HG03378 (cell line): ENCODE data around the gene LRR1.
"Not testable (repeated sequence)": the region's sequence is repeated elsewhere in the genome, so short reads cannot be mapped to it uniquely, and the experiment has no call there.

ENCODE experiments used
- ATAC-seq: cut with Tn5 transposase; IDR thresholded peaks from one replicate; pipeline ENCODE4 v1.9.1; 2021; ENCODE audit warnings: mild to moderate bottlenecking, moderate library complexity; ENCODE audit not compliant: unreplicated experiment

Gene LRR1, protein sequence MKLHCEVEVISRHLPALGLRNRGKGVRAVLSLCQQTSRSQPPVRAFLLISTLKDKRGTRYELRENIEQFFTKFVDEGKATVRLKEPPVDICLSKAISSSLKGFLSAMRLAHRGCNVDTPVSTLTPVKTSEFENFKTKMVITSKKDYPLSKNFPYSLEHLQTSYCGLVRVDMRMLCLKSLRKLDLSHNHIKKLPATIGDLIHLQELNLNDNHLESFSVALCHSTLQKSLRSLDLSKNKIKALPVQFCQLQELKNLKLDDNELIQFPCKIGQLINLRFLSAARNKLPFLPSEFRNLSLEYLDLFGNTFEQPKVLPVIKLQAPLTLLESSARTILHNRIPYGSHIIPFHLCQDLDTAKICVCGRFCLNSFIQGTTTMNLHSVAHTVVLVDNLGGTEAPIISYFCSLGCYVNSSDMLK

DNA sequence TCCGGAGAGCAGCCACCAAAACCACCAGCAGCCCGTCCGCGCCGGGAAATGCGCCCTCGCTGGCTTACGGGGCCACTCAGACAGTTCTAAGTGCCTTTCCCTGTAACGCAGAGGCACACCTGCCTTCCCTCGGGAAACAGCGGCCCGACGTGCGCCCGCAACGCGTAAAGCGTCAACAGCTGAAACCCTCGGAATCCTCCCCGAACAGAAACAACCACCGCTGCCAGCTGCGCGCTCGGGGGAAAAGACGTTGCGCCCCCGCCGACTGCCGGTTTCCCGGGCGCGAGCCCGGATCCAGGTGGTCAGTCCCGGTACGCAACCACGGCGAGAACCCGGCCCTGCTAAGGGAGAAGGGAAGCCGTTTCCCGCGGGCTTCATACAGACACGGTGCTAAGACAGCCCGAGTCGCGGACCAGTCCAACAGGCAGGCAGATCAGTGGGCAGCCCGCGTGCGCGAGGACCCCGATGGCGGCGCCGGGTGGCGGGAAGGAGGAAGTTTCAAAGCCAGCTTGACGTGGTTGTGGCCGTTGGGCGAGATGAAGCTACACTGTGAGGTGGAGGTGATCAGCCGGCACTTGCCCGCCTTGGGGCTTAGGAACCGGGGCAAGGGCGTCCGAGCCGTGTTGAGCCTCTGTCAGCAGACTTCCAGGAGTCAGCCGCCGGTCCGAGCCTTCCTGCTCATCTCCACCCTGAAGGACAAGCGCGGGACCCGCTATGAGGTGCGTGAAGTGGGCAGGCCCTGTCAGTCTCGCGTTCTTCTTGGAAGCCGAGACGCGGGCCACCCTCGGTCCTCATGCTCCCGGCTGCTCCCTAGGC lies at the start of gene LRR1:
TSS of gene LRR1 (plus strand) at position 456 of the 816 bp plus-strand sequence. CDS start at position 537, 81 bp downstream.
- peak; percentile 42 for ATAC-seq

GRCh38 chr14:49549446-49549845 lies 49.3 kb upstream of the LRR1 start:
- no peak for ATAC-seq

GRCh38 chr14:49549881-49550280 lies 48.9 kb upstream of the LRR1 start:
- no peak for ATAC-seq

DNA sequence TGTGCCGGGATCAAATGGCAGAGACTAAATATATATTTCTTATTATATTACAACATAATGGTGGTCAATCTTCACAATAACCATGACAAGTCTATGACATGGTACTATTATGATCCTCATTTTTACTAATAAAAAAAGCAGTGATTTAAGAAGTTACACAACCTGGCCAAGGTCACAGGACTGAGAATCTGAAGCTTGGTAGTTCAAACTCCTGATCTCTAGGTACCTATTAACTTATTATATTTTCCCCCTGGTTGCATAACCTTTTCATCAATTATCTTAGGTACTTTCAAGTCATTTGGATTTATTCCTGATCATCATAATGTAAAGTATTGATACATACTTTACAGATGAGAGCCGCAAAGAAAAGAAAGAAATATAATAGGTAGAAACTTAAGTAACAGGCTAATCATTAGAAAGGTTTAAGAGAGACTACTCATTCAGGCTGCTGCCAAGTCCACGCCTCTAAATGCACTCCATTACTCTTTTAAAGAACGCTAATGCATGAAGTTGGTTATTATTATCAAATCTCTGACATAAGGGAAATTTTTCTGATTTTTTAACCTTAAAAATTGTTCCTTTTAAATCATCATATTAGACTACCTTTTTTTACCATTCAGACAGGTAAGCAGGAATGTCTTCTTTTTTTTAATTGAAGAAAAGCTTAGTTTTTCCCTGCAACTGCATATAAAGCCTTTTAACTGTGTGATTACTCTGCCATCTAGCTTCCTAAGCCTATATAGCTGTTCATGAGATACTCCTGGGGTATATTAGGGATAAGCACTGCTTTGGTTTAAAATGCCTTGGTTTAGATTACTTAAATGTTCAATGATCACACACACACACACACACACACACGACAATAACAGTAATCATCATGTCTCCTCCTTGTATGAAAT lies 48.2 kb upstream of the LRR1 start:
- no peak for ATAC-seq

DNA sequence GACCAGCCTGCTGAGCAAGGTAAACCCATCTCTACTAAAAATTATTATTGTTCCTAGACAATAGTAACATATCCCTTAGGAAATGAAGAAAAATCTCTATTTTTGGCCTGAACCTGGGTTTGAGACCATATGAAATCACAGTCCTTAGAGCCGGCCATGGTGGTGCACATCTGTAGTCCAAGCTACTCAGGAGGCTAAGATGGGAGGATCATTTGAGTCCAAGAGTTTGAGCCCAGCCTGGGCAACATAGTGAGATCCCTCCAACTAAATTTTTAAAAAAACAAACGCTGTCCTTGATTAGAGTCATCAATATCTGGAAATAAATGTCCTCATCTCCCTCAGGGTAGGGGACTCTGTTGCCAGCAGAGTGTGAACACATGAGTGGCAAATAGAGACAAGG lies 47.2 kb upstream of the LRR1 start:
- no peak for ATAC-seq

GRCh38 chr14:49553106-49553505 lies 45.6 kb upstream of the LRR1 start:
- ATAC-seq, result no peak

- no peak for ATAC-seq
Measured at GRCh38 chr14:49553892-49554291, 44.8 kb upstream of the LRR1 start.

- ATAC-seq, result no peak
Measured at GRCh38 chr14:49559979-49560768, 38.6 kb upstream of the LRR1 start.

- no peak for ATAC-seq
Measured at GRCh38 chr14:49566714-49567113, 32.0 kb upstream of the LRR1 start.

DNA sequence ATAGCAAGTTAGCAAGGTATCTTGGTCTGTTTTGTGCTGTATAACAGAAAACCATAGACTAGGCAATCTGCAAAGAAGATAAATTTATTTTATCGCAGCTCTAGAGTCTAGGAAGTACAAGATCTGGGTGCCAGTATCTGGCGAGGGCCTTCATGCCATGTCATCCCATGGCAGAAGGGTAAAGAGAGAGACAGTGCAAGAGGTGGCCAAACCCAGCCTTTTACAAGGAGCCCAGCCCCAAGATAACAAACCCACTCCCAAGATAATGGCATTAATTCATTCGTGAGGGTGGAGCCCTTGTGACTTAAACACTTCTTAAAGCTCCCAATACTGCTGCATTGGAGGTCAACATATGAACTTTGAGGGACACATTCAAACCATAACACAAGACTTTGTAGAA lies 29.5 kb upstream of the LRR1 start:
- ATAC-seq, result no peak

DNA sequence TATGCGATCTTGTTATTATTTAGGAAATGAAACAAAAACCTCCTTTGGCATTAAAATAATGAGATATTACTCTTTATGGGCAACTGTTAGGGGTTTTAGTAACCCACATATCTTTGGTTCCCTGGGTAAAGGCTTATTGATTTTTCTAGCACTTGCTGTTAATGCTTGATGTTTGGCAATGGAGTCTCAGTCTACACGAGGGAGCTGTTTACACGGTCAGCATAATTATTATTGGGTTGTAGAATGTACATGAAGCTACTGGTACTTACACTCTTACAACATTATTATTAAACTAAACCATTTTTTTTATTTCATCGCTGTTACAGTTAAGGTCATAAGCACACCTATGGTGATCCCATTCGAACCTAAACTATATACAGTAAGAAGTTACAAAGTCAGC lies 24.7 kb upstream of the LRR1 start:
- no peak for ATAC-seq

DNA sequence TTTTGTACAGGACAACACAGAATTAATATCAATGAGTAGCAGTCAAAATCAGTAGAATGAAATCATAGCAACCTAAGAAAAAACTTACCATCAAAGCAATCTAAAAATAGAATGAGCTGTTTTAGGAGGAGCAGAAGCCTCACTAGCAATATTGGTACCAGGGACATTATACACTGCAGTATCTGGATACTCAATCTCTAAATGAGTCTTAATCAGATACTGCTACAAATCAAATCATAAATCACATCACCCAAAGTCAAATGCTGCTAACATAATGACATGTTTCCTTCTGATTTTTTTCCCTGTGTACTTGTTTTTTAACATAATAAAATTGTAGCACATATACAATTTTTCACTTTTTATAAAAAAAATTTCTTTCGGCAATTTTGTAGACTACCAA lies 20.6 kb upstream of the LRR1 start:
- no peak for ATAC-seq

- ATAC-seq, result no peak
Measured at GRCh38 chr14:49579841-49580240, 18.9 kb upstream of the LRR1 start.

DNA sequence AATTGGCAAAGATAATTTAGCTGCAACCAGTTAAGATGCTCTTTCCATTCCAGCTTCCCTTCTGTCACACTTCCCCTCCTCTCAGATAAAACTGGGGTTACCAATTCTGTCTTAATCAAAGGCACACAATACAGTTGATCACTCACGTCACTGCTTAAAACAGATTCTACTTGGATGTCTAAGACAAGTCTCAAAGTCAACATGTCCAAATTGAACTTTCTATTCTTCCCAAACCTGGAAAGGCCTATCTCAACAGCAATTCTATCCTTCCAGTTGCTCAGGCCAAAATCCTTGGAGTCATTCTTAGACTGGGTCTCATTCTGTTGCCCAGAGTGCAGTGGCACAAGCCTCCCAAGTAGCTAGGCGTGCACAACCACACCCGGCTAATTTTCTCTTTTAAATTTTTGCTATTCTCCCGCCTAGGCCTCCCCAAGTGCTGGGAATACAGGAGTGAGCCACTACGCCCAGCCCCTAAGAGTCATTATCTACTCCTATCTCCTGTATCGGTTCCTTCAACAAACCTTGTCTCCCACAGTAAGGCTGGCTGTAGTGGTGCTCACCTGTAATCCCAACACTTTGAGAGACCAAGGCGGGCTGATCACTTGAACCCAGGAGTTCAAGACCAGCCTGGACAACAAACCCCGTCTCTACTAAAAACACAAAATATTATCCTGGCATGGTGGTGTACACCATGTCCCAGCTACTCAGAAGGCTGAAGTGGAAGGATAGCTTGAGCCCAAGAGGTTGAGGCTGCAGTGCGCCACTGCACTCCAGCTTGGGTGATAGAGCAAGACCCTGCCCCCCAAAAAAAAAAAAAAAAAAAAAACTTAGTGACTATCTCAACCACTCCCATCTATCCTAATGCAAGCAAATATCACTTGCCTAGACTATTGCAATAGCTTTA lies 17.3 kb upstream of the LRR1 start:
- no peak for ATAC-seq

DNA sequence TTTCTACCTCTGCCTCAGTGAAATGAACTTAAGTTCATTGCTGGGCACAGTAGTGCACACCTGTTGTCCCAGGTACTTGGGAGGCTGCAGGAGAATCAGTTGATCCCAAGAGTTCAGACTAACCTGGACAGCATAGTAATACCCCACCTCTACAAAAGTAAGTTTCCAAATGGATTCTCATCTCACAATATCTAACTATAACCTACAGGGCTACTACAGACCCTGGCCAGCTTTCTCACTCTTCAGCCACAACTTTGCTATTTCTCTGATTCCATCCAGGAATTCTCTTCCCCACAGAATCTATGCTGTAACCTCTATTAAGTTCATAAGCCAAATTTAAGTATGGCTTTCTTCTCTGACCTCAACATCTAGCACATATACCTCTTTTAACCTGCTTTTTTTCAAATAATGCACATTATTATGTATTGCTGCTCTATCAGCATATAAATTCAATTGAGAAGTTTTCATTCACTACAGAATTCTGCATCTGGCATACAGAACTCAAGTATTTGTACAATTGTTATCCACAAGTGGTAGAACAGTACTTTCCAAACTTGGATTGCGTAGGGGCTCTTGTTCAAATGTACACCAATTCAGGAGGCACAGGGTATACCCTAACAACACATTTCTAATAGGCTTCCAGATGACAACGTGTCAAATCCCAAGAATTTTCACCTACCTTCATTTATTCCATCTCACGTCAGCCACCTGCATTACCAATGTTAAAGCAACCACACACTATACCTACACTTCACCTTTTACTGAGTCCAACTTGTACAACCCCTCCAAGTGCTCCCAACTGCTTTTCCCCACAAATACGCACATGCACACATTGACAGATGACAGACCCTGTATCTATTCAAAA lies 16.4 kb upstream of the LRR1 start:
- no peak for ATAC-seq

DNA sequence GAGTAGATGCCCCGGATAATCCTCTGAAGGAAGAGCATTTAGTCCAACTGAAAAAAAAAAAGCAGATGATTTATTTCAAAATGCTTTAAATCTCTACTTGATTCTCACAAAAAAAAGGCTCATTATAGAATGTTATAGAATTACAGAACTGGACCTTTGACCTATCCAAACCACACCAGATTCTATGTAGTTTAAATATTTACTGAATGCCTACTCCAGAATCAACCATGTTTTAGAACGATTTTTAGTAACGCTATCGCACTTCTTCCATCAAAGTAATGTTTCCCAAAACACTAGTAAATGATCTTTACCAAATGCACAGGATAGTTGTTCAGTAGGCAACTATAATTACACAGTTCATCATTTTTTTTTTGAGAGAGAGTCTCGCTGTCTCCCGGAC lies 15.1 kb upstream of the LRR1 start:
- ATAC-seq, result no peak

- no peak for ATAC-seq
Measured at GRCh38 chr14:49584058-49584457, 14.7 kb upstream of the LRR1 start.

DNA sequence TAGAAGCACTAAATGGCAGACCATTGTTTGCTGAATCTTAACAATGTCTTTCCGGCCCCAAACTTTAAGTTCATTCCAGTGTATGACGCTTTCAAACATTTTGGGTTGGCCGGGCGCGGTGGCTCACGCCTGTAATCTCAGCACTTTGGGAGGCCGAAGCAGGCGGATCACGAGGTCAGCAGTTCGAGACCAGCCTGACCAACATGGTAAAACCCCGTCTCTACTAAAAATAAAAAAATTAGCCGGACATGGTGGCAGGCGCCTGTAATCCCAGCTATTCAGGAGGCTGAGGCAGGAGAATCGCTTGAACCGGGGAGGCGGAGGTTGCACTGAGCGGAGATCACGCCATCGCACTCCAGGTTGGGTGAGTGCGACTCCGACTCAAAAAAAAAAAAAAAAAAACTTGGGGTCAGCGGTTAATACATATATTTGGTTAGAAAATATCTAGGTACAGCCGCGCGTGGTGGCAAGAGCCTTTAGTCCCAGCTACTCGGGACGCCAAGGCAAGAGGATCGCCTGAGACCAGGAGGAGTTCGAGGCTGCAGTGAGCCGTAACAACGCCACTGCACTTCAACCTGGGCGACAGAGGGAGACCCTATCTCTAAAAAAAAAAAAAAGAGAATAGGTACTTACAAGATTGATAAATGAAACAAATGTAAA lies 13.6 kb upstream of the LRR1 start:
- ATAC-seq, result not testable (repeated sequence)
